ENCODE results near the gene GAPDHS. TPM values are rescaled to one million over a fixed set of nuclear protein-coding genes. Genes with fewer than 3 reads are reported as not detected.

GAPDHS gene
- total RNA-seq: not detected
- long read RNA-seq: 0 reads

- DNase-seq (ENCODE audit: low spot score): no peak
Observed at GRCh38 chr19:35533201-35533821, at the start of gene GAPDHS. Gene GAPDHS (plus strand): TSS chr19:35533456. CDS start chr19:35533528, 72 bp downstream.

- no peak for DNase-seq (ENCODE audit: low spot score)
Observed at GRCh38 chr19:35484252-35485036, 48.8 kb upstream of the GAPDHS start.

GRCh38 chr19:35486268-35486708 lies 47.0 kb upstream of the GAPDHS start:
- no peak for DNase-seq (ENCODE audit: low spot score)

GRCh38 chr19:35487656-35488182 lies 45.5 kb upstream of the GAPDHS start:
- DNase-seq (ENCODE audit: low spot score): no peak

GRCh38 chr19:35488677-35489076 lies 44.6 kb upstream of the GAPDHS start:
- DNase-seq (ENCODE audit: low spot score): no peak

GRCh38 chr19:35490364-35490763 lies 42.9 kb upstream of the GAPDHS start, which contains the start of gene KRTDAP:
Gene KRTDAP (minus strand): TSS chr19:35490464. CDS start chr19:35490442, 22 bp downstream.
- no peak for DNase-seq (ENCODE audit: low spot score)

- DNase-seq (ENCODE audit: low spot score): no peak
Observed at GRCh38 chr19:35491836-35492360, 41.4 kb upstream of the GAPDHS start.

- DNase-seq (ENCODE audit: low spot score): no peak
Observed at GRCh38 chr19:35493971-35494370, 39.3 kb upstream of the GAPDHS start.

- no peak for DNase-seq (ENCODE audit: low spot score)
Observed at GRCh38 chr19:35495107-35496064, 37.9 kb upstream of the GAPDHS start.

- DNase-seq (ENCODE audit: low spot score): no peak
Observed at GRCh38 chr19:35497406-35497805, 35.9 kb upstream of the GAPDHS start.

- DNase-seq (ENCODE audit: low spot score): no peak
Observed at GRCh38 chr19:35498220-35498619, 35.0 kb upstream of the GAPDHS start.

- DNase-seq (ENCODE audit: low spot score): no peak
Observed at GRCh38 chr19:35498984-35499527, 34.2 kb upstream of the GAPDHS start.

- no peak for DNase-seq (ENCODE audit: low spot score)
Observed at GRCh38 chr19:35500611-35501010, 32.6 kb upstream of the GAPDHS start.

- no peak for DNase-seq (ENCODE audit: low spot score)
Observed at GRCh38 chr19:35501684-35502083, 31.6 kb upstream of the GAPDHS start.

GRCh38 chr19:35502751-35503150 lies 30.5 kb upstream of the GAPDHS start:
- no peak for DNase-seq (ENCODE audit: low spot score)

GRCh38 chr19:35506011-35506410 lies 27.2 kb upstream of the GAPDHS start:
- DNase-seq (ENCODE audit: low spot score): no peak

GRCh38 chr19:35507561-35507960 lies 25.7 kb upstream of the GAPDHS start:
- DNase-seq (ENCODE audit: low spot score): no peak

GRCh38 chr19:35508129-35508528 lies 25.1 kb upstream of the GAPDHS start:
- DNase-seq (ENCODE audit: low spot score): no peak

GRCh38 chr19:35509018-35509652 lies 24.1 kb upstream of the GAPDHS start:
- no peak for DNase-seq (ENCODE audit: low spot score)
